ENCODE data around the gene MAP2K5.

DNA sequence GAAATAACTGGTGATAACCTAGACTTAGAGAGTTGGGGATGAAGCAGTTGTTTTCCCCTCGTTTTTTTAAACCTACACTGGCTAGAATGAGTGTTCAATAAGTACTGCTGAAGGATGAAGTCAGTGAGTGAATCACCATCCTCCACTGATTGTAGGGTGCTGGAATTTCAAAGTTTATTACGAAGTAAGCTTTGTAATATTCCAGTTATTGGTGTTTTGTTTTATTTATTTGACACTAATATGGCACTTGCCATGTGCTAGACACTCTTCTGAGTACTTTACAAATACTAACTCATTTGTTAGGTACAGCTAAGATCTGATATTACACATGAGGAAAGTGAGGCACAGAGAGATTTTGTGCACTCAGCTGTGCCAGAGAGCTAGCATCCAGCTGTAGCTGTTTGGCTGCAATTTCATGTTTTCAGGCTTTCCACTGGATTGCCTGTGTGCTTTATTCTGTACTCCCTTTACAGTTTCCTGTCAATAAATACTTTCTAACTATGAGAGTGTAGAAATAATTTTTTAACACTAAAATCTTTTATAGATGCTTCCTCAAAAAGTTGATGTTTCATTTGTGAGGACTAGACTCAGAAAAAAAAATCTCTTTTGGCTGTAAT, 5.8 kb downstream of the MAP2K5 start:
- no peak for TF ChIP-seq ZNF780A (CRISPR knock-in tag; IDR thresholded peaks at IDR 0.05)
- TF ChIP-seq SRF (CRISPR knock-in tag; IDR thresholded peaks at IDR 0.05): no peak
- no peak for TF ChIP-seq ZNF830 (CRISPR knock-in tag; IDR thresholded peaks at IDR 0.05)
- TF ChIP-seq JUND (IDR thresholded peaks at IDR 0.05; ENCODE audit: borderline replicate concordance, low read depth, low read length): no peak
- no peak for TF ChIP-seq JUND (tag; IDR thresholded peaks at IDR 0.05; ENCODE audit: borderline replicate concordance, low read depth, low read length)
- no peak for TF ChIP-seq MYC (IDR thresholded peaks at IDR 0.05; ENCODE audit: low read depth, low read length)
- TF ChIP-seq MYC (CRISPR knock-in tag; IDR thresholded peaks at IDR 0.05; ENCODE audit: borderline replicate concordance, low read depth): no peak
- no peak for TF ChIP-seq SMARCA4 (IDR thresholded peaks at IDR 0.05)
- TF ChIP-seq, protein P1, sequence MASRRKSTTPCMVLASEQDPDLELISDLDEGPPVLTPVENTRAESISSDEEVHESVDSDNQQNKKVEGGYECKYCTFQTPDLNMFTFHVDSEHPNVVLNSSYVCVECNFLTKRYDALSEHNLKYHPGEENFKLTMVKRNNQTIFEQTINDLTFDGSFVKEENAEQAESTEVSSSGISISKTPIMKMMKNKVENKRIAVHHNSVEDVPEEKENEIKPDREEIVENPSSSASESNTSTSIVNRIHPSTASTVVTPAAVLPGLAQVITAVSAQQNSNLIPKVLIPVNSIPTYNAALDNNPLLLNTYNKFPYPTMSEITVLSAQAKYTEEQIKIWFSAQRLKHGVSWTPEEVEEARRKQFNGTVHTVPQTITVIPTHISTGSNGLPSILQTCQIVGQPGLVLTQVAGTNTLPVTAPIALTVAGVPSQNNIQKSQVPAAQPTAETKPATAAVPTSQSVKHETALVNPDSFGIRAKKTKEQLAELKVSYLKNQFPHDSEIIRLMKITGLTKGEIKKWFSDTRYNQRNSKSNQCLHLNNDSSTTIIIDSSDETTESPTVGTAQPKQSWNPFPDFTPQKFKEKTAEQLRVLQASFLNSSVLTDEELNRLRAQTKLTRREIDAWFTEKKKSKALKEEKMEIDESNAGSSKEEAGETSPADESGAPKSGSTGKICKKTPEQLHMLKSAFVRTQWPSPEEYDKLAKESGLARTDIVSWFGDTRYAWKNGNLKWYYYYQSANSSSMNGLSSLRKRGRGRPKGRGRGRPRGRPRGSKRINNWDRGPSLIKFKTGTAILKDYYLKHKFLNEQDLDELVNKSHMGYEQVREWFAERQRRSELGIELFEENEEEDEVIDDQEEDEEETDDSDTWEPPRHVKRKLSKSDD (conservative IDR thresholded peaks at IDR 0.05; ENCODE audit: low read length): no peak
- TF ChIP-seq ZNF12 (CRISPR knock-in tag; IDR thresholded peaks at IDR 0.05): no peak
- no peak for TF ChIP-seq LARP7 (IDR thresholded peaks at IDR 0.05)
- no peak for TF ChIP-seq ZNF197 (CRISPR knock-in tag; IDR thresholded peaks at IDR 0.05; ENCODE audit: low read depth)
- TF ChIP-seq, protein P2, sequence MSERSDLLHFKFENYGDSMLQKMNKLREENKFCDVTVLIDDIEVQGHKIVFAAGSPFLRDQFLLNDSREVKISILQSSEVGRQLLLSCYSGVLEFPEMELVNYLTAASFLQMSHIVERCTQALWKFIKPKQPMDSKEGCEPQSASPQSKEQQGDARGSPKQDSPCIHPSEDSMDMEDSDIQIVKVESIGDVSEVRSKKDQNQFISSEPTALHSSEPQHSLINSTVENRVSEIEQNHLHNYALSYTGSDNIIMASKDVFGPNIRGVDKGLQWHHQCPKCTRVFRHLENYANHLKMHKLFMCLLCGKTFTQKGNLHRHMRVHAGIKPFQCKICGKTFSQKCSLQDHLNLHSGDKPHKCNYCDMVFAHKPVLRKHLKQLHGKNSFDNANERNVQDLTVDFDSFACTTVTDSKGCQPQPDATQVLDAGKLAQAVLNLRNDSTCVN (CRISPR knock-in tag; IDR thresholded peaks at IDR 0.05): no peak
